OCI-M1 (cell line): Measurements from ENCODE around the gene LYSMD4.
A peak's percentile ranks its signal among the peaks of the same experiment; 100 is the strongest.
"Not testable (repeated sequence)": the region's sequence is repeated elsewhere in the genome, so short reads cannot be mapped to it uniquely, and the experiment has no call there.

Source experiments
- DNase-seq: peaks from one replicate; lab custom pipeline; 2025; lab: John Stamatoyannopoulos, UW

The LYSMD4 gene

GRCh38 chr15:99733268-99734039, at the start of gene LYSMD4:
LYSMD4 (minus strand) TSS chr15:99733437; CDS start chr15:99731999, 1,438 bp downstream.
- peak; percentile 96 for DNase-seq

- not testable (repeated sequence) for DNase-seq
Observed at GRCh38 chr15:99782029-99782428, 48.8 kb upstream of the LYSMD4 start.

GRCh38 chr15:99777144-99777543, 43.9 kb upstream of the LYSMD4 start:
- no peak for DNase-seq

- DNase-seq = no peak
Observed at GRCh38 chr15:99764522-99764921, 31.3 kb upstream of the LYSMD4 start.

GRCh38 chr15:99763827-99764226, 30.6 kb upstream of the LYSMD4 start:
- no peak for DNase-seq

- no peak for DNase-seq
Observed at GRCh38 chr15:99762288-99762687, 29.1 kb upstream of the LYSMD4 start.

- DNase-seq = peak; percentile 85
Observed at GRCh38 chr15:99755692-99756409, 22.6 kb upstream of the LYSMD4 start.

GRCh38 chr15:99753066-99753465, 19.8 kb upstream of the LYSMD4 start:
- peak; percentile 40 for DNase-seq

GRCh38 chr15:99752556-99752955, 19.3 kb upstream of the LYSMD4 start:
- DNase-seq = no peak

- DNase-seq = not testable (repeated sequence)
Observed at GRCh38 chr15:99750326-99750725, 17.1 kb upstream of the LYSMD4 start.

- peak; percentile 18 for DNase-seq
Observed at GRCh38 chr15:99749386-99749785, 16.1 kb upstream of the LYSMD4 start.

- DNase-seq = no peak
Observed at GRCh38 chr15:99745370-99746086, 12.3 kb upstream of the LYSMD4 start.

- no peak for DNase-seq
Observed at GRCh38 chr15:99744142-99744541, 10.9 kb upstream of the LYSMD4 start.

GRCh38 chr15:99741835-99742234, 8.6 kb upstream of the LYSMD4 start:
- no peak for DNase-seq

GRCh38 chr15:99738021-99738847, 5.0 kb upstream of the LYSMD4 start:
- no peak for DNase-seq

GRCh38 chr15:99736702-99737101, 3.5 kb upstream of the LYSMD4 start:
- no peak for DNase-seq

- DNase-seq = no peak
Observed at GRCh38 chr15:99735868-99736267, 2.6 kb upstream of the LYSMD4 start.

- no peak for DNase-seq
Observed at GRCh38 chr15:99734575-99734974, 1.3 kb upstream of the LYSMD4 start.

GRCh38 chr15:99734040-99734291, 729 bp upstream of the LYSMD4 start:
- DNase-seq = not testable (repeated sequence)

- no peak for DNase-seq
Observed at GRCh38 chr15:99732751-99733267, 428 bp downstream of the LYSMD4 start.

- no peak for DNase-seq
Observed at GRCh38 chr15:99732124-99732750, 1.0 kb downstream of the LYSMD4 start.
